Activated naive CD8-positive, alpha-beta T cell treated with anti-CD3 and anti-CD28 coated beads, Interleukin-2, amount 50 U/mL, for 24 hours (primary cell): ENCODE results near the gene ZSWIM3.
A peak's percentile ranks its signal among the peaks of the same experiment; 100 is the strongest.

Experiments used
- ATAC-seq: fragments of 150-1000 bp; cut with Tn5 transposase; one replicate; pipeline ENCODE4 v1.10.0; 2021
- DNase-seq: peaks from one replicate; pipeline ENCODE4 v3.0.0; 2021
- H3K27ac Mint-ChIP-seq: one replicate; pipeline ENCODE4 v1.8.0; 2021; ENCODE audit warnings: mild to moderate bottlenecking, mixed read lengths
- H3K27me3 Mint-ChIP-seq: one replicate; pipeline ENCODE4 v1.8.0; 2021; ENCODE audit warnings: mixed read lengths
- H3K36me3 Mint-ChIP-seq: one replicate; pipeline ENCODE4 v1.8.0; 2021; ENCODE audit warnings: low read depth, mixed read lengths
- H3K4me1 Mint-ChIP-seq: one replicate; pipeline ENCODE4 v1.8.0; 2021; ENCODE audit warnings: mixed read lengths
- H3K4me3 Mint-ChIP-seq: one replicate; pipeline ENCODE4 v1.8.0; 2021; ENCODE audit warnings: mild to moderate bottlenecking, moderate library complexity, mixed read lengths
- H3K9me3 Mint-ChIP-seq: one replicate; pipeline ENCODE4 v1.8.0; 2021; ENCODE audit warnings: mixed read lengths

ZSWIM3 gene

GRCh38 chr20:45886590-45887345 lies 29.4 kb downstream of the ZSWIM3 start:
- Mint-ChIP-seq H3K27me3 (no peaks in the 10 kb centered on the region), H3K36me3 (peaks cover 14% of the 10 kb centered on the region), H3K27ac (no peak overlapping the region), H3K4me3 (no peak overlapping the region), H3K4me1 (peaks cover 56% of the 10 kb centered on the region), H3K9me3 (no peaks in the 10 kb centered on the region)
- no peak for ATAC-seq
- DNase-seq = no peak

- Mint-ChIP-seq H3K4me3 (no peak within 1 kb of the TSS), H3K27me3 (no peaks in the 10 kb centered on the region), H3K4me1 (peaks cover 56% of the 10 kb centered on the region), H3K36me3 (peaks cover 14% of the 10 kb centered on the region), H3K27ac (no peak within 1 kb of the TSS), H3K9me3 (no peaks in the 10 kb centered on the region)
- no peak for DNase-seq
- ATAC-seq = no peak
Measured at GRCh38 chr20:45887346-45887715, 29.9 kb downstream of the ZSWIM3 start, which contains the start of gene SPATA25. TSS of gene SPATA25 (minus strand) at chr20:45887622. CDS start at chr20:45887590, 32 bp downstream.

DNA sequence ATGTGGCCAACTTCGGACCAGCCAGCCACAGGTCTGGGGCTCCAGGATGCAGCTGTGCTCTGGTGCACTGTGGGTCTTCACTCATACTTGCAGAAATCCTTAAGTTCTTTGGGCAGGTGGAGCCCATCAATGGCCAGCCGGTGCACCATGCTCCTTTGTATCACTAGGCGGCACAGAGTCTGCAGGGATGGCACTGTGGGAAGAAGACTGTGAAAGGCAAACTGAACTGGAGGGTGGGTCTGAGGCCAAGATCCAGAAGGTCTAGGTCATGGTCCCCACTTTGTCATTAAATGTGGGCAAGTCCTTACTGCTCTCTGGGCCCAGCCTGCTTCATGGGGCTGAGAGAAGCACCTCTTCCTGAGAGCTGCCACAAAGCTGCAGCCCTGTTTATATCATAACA lies 31.3 kb downstream of the ZSWIM3 start:
- DNase-seq (no peak), ATAC-seq (no peak)
- Mint-ChIP-seq H3K27me3 (no peaks in the 10 kb centered on the region), H3K9me3 (no peaks in the 10 kb centered on the region), H3K36me3 (peaks cover 4% of the 10 kb centered on the region), H3K27ac (no peak overlapping the region), H3K4me1 (peaks cover 56% of the 10 kb centered on the region), H3K4me3 (no peak overlapping the region)

GRCh38 chr20:45890077-45890984 lies 32.9 kb downstream of the ZSWIM3 start:
- H3K27ac Mint-ChIP-seq = peak overlapping the region; percentile 82
- H3K9me3 Mint-ChIP-seq = no peaks in the 10 kb centered on the region
- H3K36me3 Mint-ChIP-seq = peaks cover 5% of the 10 kb centered on the region
- H3K27me3 Mint-ChIP-seq = no peaks in the 10 kb centered on the region
- peaks cover 51% of the 10 kb centered on the region for H3K4me1 Mint-ChIP-seq
- H3K4me3 Mint-ChIP-seq = peak overlapping the region; percentile 88
- DNase-seq (peak; percentile 60), ATAC-seq (peak; percentile 39)

DNA sequence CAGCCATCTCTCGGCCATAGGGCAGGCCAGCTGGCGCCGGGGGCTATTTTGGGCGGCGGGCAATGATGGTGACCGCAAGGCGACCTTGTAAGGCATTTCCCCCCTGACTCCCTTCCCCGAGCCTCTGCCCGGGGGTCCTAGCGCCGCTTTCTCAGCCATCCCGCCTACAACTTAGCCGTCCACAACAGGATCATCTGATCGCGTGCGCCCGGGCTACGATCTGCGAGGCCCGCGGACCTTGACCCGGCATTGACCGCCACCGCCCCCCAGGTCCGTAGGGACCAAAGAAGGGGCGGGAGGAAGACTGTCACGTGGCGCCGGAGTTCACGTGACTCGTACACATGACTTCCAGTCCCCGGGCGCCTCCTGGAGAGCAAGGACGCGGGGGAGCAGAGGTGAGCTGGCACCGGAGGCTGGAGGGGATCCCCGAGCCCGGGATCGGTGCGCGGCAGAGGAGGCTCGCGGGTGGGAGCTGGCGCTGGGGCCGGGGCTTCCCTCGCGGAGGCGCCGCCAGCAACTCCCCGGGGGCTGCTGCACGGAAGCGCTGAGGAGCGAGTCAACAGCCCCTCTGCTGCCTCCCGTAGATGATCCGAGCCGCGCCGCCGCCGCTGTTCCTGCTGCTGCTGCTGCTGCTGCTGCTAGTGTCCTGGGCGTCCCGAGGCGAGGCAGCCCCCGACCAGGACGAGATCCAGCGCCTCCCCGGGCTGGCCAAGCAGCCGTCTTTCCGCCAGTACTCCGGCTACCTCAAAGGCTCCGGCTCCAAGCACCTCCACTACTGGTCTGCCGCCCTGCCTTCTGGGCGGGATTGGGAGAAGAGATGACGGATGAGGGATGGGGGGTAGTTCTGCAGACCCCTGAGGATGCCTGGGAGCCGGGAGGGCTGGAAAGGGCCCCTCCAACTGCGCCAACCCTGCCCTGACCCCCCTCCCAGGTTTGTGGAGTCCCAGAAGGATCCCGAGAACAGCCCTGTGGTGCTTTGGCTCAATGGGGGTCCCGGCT lies 33.9 kb downstream of the ZSWIM3 start, which contains the start of the genes CTSA and NEURL2:
CTSA (plus strand) TSS at position 351 of the 999 bp plus-strand sequence; CDS start at position 585, 234 bp downstream.
NEURL2 (minus strand) TSS at position 224 of the 999 bp plus-strand sequence; CDS start at position 7, 217 bp downstream.
- H3K27me3 Mint-ChIP-seq = no peaks in the 10 kb centered on the region
- peak; percentile 89 for DNase-seq
- no peaks in the 10 kb centered on the region for H3K9me3 Mint-ChIP-seq
- H3K36me3 Mint-ChIP-seq = peaks cover 5% of the 10 kb centered on the region
- H3K4me3 Mint-ChIP-seq = peak within 1 kb of the TSS; percentile 88
- peaks cover 46% of the 10 kb centered on the region for H3K4me1 Mint-ChIP-seq
- peak; percentile 78 for ATAC-seq
- peak within 1 kb of the TSS; percentile 94 for H3K27ac Mint-ChIP-seq

DNA sequence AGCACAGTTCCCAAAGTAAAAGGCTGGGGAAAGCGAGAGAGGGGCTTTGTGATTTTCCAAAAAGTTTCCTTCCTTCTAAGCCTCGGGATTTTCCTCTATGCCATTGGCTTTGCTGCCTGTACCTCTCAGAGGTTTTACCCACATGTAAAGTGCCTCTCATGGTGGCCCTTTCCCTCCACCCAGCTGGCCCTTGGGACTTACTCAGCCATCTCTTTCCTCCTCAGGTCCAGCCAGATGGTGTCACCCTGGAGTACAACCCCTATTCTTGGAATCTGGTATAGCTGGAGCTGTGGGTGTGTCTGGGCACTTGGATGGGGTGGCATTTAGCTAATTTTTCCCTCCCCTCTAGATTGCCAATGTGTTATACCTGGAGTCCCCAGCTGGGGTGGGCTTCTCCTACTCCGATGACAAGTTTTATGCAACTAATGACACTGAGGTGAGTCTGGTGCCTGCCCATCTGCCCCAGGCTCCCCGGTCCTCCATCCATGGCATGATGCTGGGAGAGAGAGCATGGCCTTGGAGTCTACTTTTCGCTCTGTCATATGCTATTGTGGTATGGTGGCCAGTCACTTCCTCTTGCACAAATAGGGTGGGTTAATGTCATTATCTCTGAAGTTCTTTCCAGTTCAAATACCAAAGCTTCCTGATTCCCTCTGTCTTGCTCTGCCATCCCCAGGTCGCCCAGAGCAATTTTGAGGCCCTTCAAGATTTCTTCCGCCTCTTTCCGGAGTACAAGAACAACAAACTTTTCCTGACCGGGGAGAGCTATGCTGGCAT lies 34.8 kb downstream of the ZSWIM3 start:
- Mint-ChIP-seq H3K36me3 (peaks cover 5% of the 10 kb centered on the region), H3K4me1 (peaks cover 43% of the 10 kb centered on the region), H3K4me3 (peak overlapping the region; percentile 88), H3K27me3 (no peaks in the 10 kb centered on the region), H3K9me3 (no peaks in the 10 kb centered on the region), H3K27ac (peak overlapping the region; percentile 65)
- no peak for ATAC-seq
- no peak for DNase-seq

DNA sequence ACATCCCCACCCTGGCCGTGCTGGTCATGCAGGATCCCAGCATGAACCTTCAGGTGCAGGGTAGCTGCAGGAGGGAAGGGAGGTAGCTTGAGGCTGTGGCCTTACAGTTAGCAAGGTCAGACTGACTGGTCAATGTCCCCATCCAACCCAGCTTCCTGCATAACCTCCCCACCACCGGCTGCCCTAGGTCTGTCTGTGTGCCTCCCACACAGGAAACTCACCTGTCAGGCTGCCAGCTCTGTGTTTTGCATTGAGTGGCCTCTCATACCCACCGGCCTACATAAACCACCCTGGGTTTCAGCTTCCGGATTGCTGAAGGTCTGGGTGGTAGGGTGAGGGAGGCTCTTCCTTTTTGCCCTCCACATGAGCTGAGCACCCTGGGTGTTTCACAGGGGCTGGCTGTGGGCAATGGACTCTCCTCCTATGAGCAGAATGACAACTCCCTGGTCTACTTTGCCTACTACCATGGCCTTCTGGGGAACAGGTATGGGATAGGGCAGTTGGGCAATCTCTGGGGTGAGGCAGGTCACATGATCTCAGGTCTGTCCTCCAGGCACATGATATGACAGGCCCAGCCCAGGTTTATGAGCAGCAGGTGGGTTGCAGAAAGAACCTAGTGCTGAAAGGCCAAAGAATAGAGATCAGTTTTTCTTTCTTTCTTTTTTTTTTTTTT lies 35.5 kb downstream of the ZSWIM3 start:
- DNase-seq (peak; percentile 24), ATAC-seq (peak; percentile 23)
- peak overlapping the region; percentile 65 for H3K27ac Mint-ChIP-seq
- H3K4me3 Mint-ChIP-seq = peak overlapping the region; percentile 88
- no peaks in the 10 kb centered on the region for H3K9me3 Mint-ChIP-seq
- no peaks in the 10 kb centered on the region for H3K27me3 Mint-ChIP-seq
- H3K36me3 Mint-ChIP-seq = peaks cover 5% of the 10 kb centered on the region
- peaks cover 43% of the 10 kb centered on the region for H3K4me1 Mint-ChIP-seq

GRCh38 chr20:45893831-45894230 lies 36.4 kb downstream of the ZSWIM3 start:
- no peak for ATAC-seq
- peaks cover 5% of the 10 kb centered on the region for H3K36me3 Mint-ChIP-seq
- H3K4me1 Mint-ChIP-seq = peaks cover 43% of the 10 kb centered on the region
- H3K4me3 Mint-ChIP-seq = no peak overlapping the region
- no peak overlapping the region for H3K27ac Mint-ChIP-seq
- H3K27me3 Mint-ChIP-seq = no peaks in the 10 kb centered on the region
- H3K9me3 Mint-ChIP-seq = no peaks in the 10 kb centered on the region
- no peak for DNase-seq

- DNase-seq (no peak), ATAC-seq (no peak)
- no peaks in the 10 kb centered on the region for H3K27me3 Mint-ChIP-seq
- H3K9me3 Mint-ChIP-seq = no peaks in the 10 kb centered on the region
- no peak overlapping the region for H3K27ac Mint-ChIP-seq
- no peak overlapping the region for H3K4me3 Mint-ChIP-seq
- H3K36me3 Mint-ChIP-seq = peaks cover 9% of the 10 kb centered on the region
- H3K4me1 Mint-ChIP-seq = peaks cover 35% of the 10 kb centered on the region
Measured at GRCh38 chr20:45894797-45895196, 37.4 kb downstream of the ZSWIM3 start.

GRCh38 chr20:45896641-45897161 lies 39.3 kb downstream of the ZSWIM3 start:
- peaks cover 9% of the 10 kb centered on the region for H3K36me3 Mint-ChIP-seq

DNA sequence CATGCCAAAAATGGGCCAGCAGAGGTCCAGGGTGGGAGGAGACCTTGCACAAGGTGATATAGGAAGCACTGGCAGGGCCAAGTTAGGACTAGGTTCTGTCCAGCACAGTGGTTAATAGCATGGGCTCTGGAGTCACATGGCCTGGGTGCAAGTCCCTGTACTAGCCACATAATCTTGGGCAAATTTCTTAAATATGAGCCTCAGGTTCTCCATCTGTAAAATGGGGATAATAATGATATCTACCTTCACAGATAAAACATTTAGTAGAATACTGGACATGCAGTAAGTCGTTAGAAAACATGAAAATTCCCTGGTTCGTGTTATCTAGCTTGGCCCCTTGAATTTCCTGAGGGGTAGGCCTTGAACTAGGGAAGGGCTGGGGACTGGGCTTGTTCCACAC lies 39.9 kb downstream of the ZSWIM3 start:
- DNase-seq = no peak
- Mint-ChIP-seq H3K4me1 (peaks cover 23% of the 10 kb centered on the region), H3K9me3 (no peaks in the 10 kb centered on the region), H3K36me3 (peaks cover 9% of the 10 kb centered on the region), H3K27ac (no peak overlapping the region), H3K4me3 (no peak overlapping the region), H3K27me3 (no peaks in the 10 kb centered on the region)
- ATAC-seq = no peak

More at GRCh38 chr20:45896641-45897161, 39.3 kb downstream of the ZSWIM3 start:
- no peaks in the 10 kb centered on the region for H3K27me3 Mint-ChIP-seq
- DNase-seq (no peak), ATAC-seq (no peak)
- no peak overlapping the region for H3K27ac Mint-ChIP-seq
- H3K9me3 Mint-ChIP-seq = no peaks in the 10 kb centered on the region
- H3K4me1 Mint-ChIP-seq = peaks cover 27% of the 10 kb centered on the region
- H3K4me3 Mint-ChIP-seq = no peak overlapping the region

DNA sequence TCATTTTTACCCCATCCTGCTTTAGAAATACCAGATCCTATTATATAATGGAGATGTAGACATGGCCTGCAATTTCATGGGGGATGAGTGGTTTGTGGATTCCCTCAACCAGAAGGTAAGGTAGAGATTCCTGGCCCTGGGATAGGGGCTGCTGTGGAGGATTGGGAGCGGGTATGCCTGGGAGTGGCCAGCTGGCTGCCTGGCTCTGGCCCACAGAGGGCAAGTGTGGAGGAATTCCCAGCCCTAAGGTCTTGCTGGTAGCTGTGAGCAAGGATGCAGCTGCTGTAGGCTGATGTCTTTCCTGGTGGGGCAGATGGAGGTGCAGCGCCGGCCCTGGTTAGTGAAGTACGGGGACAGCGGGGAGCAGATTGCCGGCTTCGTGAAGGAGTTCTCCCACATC lies 40.3 kb downstream of the ZSWIM3 start:
- H3K36me3 Mint-ChIP-seq = peaks cover 9% of the 10 kb centered on the region
- no peak overlapping the region for H3K4me3 Mint-ChIP-seq
- peaks cover 19% of the 10 kb centered on the region for H3K4me1 Mint-ChIP-seq

More for the DNA sequence above, 40.3 kb downstream of the ZSWIM3 start:
- Mint-ChIP-seq H3K27me3 (no peaks in the 10 kb centered on the region), H3K9me3 (no peaks in the 10 kb centered on the region), H3K27ac (no peak overlapping the region)
- no peak for ATAC-seq
- no peak for DNase-seq
